Loucy (cell line): Measurements from ENCODE around the gene FBXO4.

Experiments used
- H2AFZ ChIP-seq: fragments of 200-600 bp; sonication (generic); 2 replicates; pipeline ENCODE4 v1.6.0; 2016; ENCODE audit warnings: antibody characterized with exemption, mild to moderate bottlenecking, low read length, moderate library complexity
- H3F3A ChIP-seq: fragments of 200-600 bp; 2 replicates; pipeline ENCODE4 v1.6.0; 2016; ENCODE audit warnings: antibody characterized with exemption, low read depth, mild to moderate bottlenecking
- H3K27me3 ChIP-seq: fragments of 200-600 bp; sonication (generic); 2 replicates; pipeline ENCODE4 v1.6.1; 2014; ENCODE audit warnings: low read length, mild to moderate bottlenecking; ENCODE audit not compliant: insufficient read depth, poor library complexity, severe bottlenecking
- H3K36me3 ChIP-seq: fragments of 200-600 bp; sonication (generic); 2 replicates; pipeline ENCODE4 v1.6.1; 2016; ENCODE audit warnings: low read length; ENCODE audit not compliant: insufficient read depth
- H3K4me1 ChIP-seq: fragments of 200-600 bp; sonication (generic); 2 replicates; pipeline ENCODE4 v1.5.1; 2014; ENCODE audit warnings: low read length, mild to moderate bottlenecking; ENCODE audit not compliant: insufficient read depth, poor library complexity, severe bottlenecking
- H3K4me2 ChIP-seq: fragments of 200-600 bp; sonication (generic); 2 replicates; pipeline ENCODE4 v1.6.0; 2014; ENCODE audit warnings: antibody characterized with exemption, low read length, low read depth, mild to moderate bottlenecking; ENCODE audit not compliant: poor library complexity, severe bottlenecking
- H3K4me3 ChIP-seq: fragments of 200-600 bp; sonication (generic); 2 replicates; pipeline ENCODE4 v1.5.1; 2014; ENCODE audit warnings: low read length, mild to moderate bottlenecking, mixed read lengths; ENCODE audit not compliant: poor library complexity, severe bottlenecking
- H3K79me2 ChIP-seq: fragments of 200-600 bp; sonication (generic); 2 replicates; pipeline ENCODE4 v1.6.1; 2014; ENCODE audit warnings: low read length; ENCODE audit not compliant: insufficient read depth
- H3K9ac ChIP-seq: fragments of 200-600 bp; sonication (generic); 2 replicates; pipeline ENCODE4 v1.6.0; 2014; ENCODE audit warnings: mild to moderate bottlenecking, low read depth, low read length, moderate library complexity; ENCODE audit not compliant: poor library complexity, severe bottlenecking
- H3K9me2 ChIP-seq: fragments of 200-600 bp; sonication (generic); replicated peaks from 2 replicates; pipeline ENCODE4 v1.6.1; 2016; ENCODE audit warnings: low read depth, low read length, mixed read lengths
- H3K9me3 ChIP-seq: fragments of 200-600 bp; sonication (generic); 2 replicates; pipeline ENCODE4 v1.6.1; 2014; ENCODE audit warnings: mild to moderate bottlenecking, antibody characterized with exemption, low read length, low read depth; ENCODE audit not compliant: insufficient read depth
- H4K20me1 ChIP-seq: fragments of 200-600 bp; sonication (generic); 2 replicates; pipeline ENCODE4 v1.6.0; 2014; ENCODE audit warnings: antibody characterized with exemption, low read length, mild to moderate bottlenecking; ENCODE audit not compliant: insufficient read depth, poor library complexity, severe bottlenecking
- CTCF ChIP-seq: fragments of 200-600 bp; sonication (generic); conservative IDR thresholded peaks from 2 replicates; pipeline ENCODE4 v1.5.1; 2014; ENCODE audit warnings: mild to moderate bottlenecking, antibody characterized with exemption, low read length
- EZH2phosphoT487 ChIP-seq: fragments of 200-600 bp; IDR thresholded peaks from 2 replicates; pipeline ENCODE4 v1.6.1; 2018; ENCODE audit warnings: antibody characterized with exemption, mild to moderate bottlenecking, moderate library complexity, borderline replicate concordance

FBXO4 gene

GRCh38 chr5:41878173-41878572 is 46.9 kb upstream of the FBXO4 start:
- Histone ChIP-seq H2AFZ (no peak overlapping the region), H3F3A (no peaks in the 10 kb centered on the region), H3K79me2 (no peaks in the 10 kb centered on the region), H3K4me2 (no peak overlapping the region), H3K4me1 (no peaks in the 10 kb centered on the region), H3K36me3 (no peaks in the 10 kb centered on the region), H3K4me3 (no peak overlapping the region), H4K20me1 (no peaks in the 10 kb centered on the region), H3K9me2 (no peaks in the 10 kb centered on the region), H3K9me3 (no peaks in the 10 kb centered on the region), H3K27me3 (peaks cover 4% of the 10 kb centered on the region), H3K9ac (no peak overlapping the region)
- no peak for TF ChIP-seq EZH2phosphoT487
- no peak for TF ChIP-seq CTCF

- Histone ChIP-seq H3K9me2 (no peaks in the 10 kb centered on the region), H3K27me3 (peaks cover 4% of the 10 kb centered on the region), H3F3A (no peaks in the 10 kb centered on the region), H3K4me2 (no peak overlapping the region), H3K4me3 (no peak overlapping the region), H3K9ac (no peak overlapping the region), H4K20me1 (no peaks in the 10 kb centered on the region), H2AFZ (no peak overlapping the region), H3K79me2 (no peaks in the 10 kb centered on the region), H3K36me3 (no peaks in the 10 kb centered on the region), H3K4me1 (no peaks in the 10 kb centered on the region), H3K9me3 (no peaks in the 10 kb centered on the region)
- no peak for TF ChIP-seq CTCF
- no peak for TF ChIP-seq EZH2phosphoT487
These were observed 46.2 kb upstream of the FBXO4 start for GRCh38 chr5:41878643-41879478.

- Histone ChIP-seq H3K9ac (no peak overlapping the region), H2AFZ (no peak overlapping the region), H3K4me2 (no peak overlapping the region), H3F3A (no peaks in the 10 kb centered on the region), H3K4me3 (no peak overlapping the region), H4K20me1 (no peaks in the 10 kb centered on the region), H3K4me1 (no peaks in the 10 kb centered on the region), H3K27me3 (peaks cover 4% of the 10 kb centered on the region), H3K36me3 (no peaks in the 10 kb centered on the region), H3K79me2 (no peaks in the 10 kb centered on the region), H3K9me3 (no peaks in the 10 kb centered on the region), H3K9me2 (no peaks in the 10 kb centered on the region)
- no peak for TF ChIP-seq EZH2phosphoT487
- TF ChIP-seq CTCF, result no peak
These were observed 42.3 kb upstream of the FBXO4 start for GRCh38 chr5:41882765-41883164.
